Measurements from ENCODE around the gene COPB1.

COPB1 gene

GRCh38 chr11:14435717-14436512, 63.7 kb downstream of the COPB1 start:
- Histone ChIP-seq H3K4me3 (IDR thresholded peaks at IDR 0.05; ENCODE audit: insufficient read depth, low read depth, low read length) (no peak overlapping the region), H3K4me1 (ENCODE audit: low read depth, poor library complexity, severe bottlenecking) (no peaks in the 10 kb centered on the region), H3K9ac (no peak overlapping the region), H3K27ac (no peak overlapping the region), H3K4me2 (no peak overlapping the region), H3K36me3 (ENCODE audit: insufficient read depth) (no peaks in the 10 kb centered on the region), H3K27me3 (ENCODE audit: insufficient read depth, low read depth) (no peaks in the 10 kb centered on the region), H2AFZ (ENCODE audit: low read depth) (no peak overlapping the region), H4K20me1 (ENCODE audit: insufficient read depth) (no peaks in the 10 kb centered on the region), H3K79me2 (ENCODE audit: insufficient read depth, low read depth) (no peaks in the 10 kb centered on the region)
- TF ChIP-seq CTCF (conservative IDR thresholded peaks at IDR 0.05; ENCODE audit: low read depth, low read length): no peak

GRCh38 chr11:14425621-14426020, 74.0 kb downstream of the COPB1 start:
- Histone ChIP-seq H3K27ac (no peak overlapping the region), H4K20me1 (ENCODE audit: insufficient read depth) (no peaks in the 10 kb centered on the region), H3K4me2 (no peak overlapping the region), H3K36me3 (ENCODE audit: insufficient read depth) (no peaks in the 10 kb centered on the region), H3K27me3 (ENCODE audit: insufficient read depth, low read depth) (no peaks in the 10 kb centered on the region), H3K4me1 (ENCODE audit: low read depth, poor library complexity, severe bottlenecking) (no peaks in the 10 kb centered on the region), H3K79me2 (ENCODE audit: insufficient read depth, low read depth) (no peaks in the 10 kb centered on the region), H3K4me3 (IDR thresholded peaks at IDR 0.05; ENCODE audit: insufficient read depth, low read depth, low read length) (no peak overlapping the region), H3K9ac (no peak overlapping the region), H2AFZ (ENCODE audit: low read depth) (no peak overlapping the region)
- TF ChIP-seq CTCF (conservative IDR thresholded peaks at IDR 0.05; ENCODE audit: low read depth, low read length): no peak

- H3K4me2 ChIP-seq: no peak overlapping the region
Measured at GRCh38 chr11:14424096-14424495, 75.5 kb downstream of the COPB1 start.

GRCh38 chr11:14423633-14424032, 76.0 kb downstream of the COPB1 start:
- H3K4me3 ChIP-seq (IDR thresholded peaks at IDR 0.05; ENCODE audit: insufficient read depth, low read depth, low read length): no peak overlapping the region

More at GRCh38 chr11:14424096-14424495, 75.5 kb downstream of the COPB1 start:
- Histone ChIP-seq H3K36me3 (ENCODE audit: insufficient read depth) (no peaks in the 10 kb centered on the region), H3K9ac (no peak overlapping the region), H3K4me1 (ENCODE audit: low read depth, poor library complexity, severe bottlenecking) (no peaks in the 10 kb centered on the region), H3K27ac (no peak overlapping the region), H3K4me3 (IDR thresholded peaks at IDR 0.05; ENCODE audit: insufficient read depth, low read depth, low read length) (no peak overlapping the region), H3K79me2 (ENCODE audit: insufficient read depth, low read depth) (no peaks in the 10 kb centered on the region), H3K27me3 (ENCODE audit: insufficient read depth, low read depth) (no peaks in the 10 kb centered on the region), H2AFZ (ENCODE audit: low read depth) (no peak overlapping the region), H4K20me1 (ENCODE audit: insufficient read depth) (no peaks in the 10 kb centered on the region)
- TF ChIP-seq CTCF (conservative IDR thresholded peaks at IDR 0.05; ENCODE audit: low read depth, low read length): no peak

More at GRCh38 chr11:14423633-14424032, 76.0 kb downstream of the COPB1 start:
- no peaks in the 10 kb centered on the region for H4K20me1 ChIP-seq (ENCODE audit: insufficient read depth)
- H3K27me3 ChIP-seq (ENCODE audit: insufficient read depth, low read depth): no peaks in the 10 kb centered on the region
- no peak overlapping the region for H2AFZ ChIP-seq (ENCODE audit: low read depth)
- no peak overlapping the region for H3K9ac ChIP-seq
- H3K79me2 ChIP-seq (ENCODE audit: insufficient read depth, low read depth): no peaks in the 10 kb centered on the region
- no peaks in the 10 kb centered on the region for H3K36me3 ChIP-seq (ENCODE audit: insufficient read depth)
- H3K4me1 ChIP-seq (ENCODE audit: low read depth, poor library complexity, severe bottlenecking): no peaks in the 10 kb centered on the region
- H3K4me2 ChIP-seq: no peak overlapping the region
- no peak for TF ChIP-seq CTCF (conservative IDR thresholded peaks at IDR 0.05; ENCODE audit: low read depth, low read length)
- H3K27ac ChIP-seq: no peak overlapping the region

All from KMS-11 (cell line).